Inflammatory macrophage treated with lipopolysaccharide for 4 hours (primary cell): ENCODE measurements around the gene ADGRD2.

Experiments used
- DNase-seq: peaks from one replicate; pipeline ENCODE4 v3.0.0-alpha.2; 2020

Gene ADGRD2

DNA sequence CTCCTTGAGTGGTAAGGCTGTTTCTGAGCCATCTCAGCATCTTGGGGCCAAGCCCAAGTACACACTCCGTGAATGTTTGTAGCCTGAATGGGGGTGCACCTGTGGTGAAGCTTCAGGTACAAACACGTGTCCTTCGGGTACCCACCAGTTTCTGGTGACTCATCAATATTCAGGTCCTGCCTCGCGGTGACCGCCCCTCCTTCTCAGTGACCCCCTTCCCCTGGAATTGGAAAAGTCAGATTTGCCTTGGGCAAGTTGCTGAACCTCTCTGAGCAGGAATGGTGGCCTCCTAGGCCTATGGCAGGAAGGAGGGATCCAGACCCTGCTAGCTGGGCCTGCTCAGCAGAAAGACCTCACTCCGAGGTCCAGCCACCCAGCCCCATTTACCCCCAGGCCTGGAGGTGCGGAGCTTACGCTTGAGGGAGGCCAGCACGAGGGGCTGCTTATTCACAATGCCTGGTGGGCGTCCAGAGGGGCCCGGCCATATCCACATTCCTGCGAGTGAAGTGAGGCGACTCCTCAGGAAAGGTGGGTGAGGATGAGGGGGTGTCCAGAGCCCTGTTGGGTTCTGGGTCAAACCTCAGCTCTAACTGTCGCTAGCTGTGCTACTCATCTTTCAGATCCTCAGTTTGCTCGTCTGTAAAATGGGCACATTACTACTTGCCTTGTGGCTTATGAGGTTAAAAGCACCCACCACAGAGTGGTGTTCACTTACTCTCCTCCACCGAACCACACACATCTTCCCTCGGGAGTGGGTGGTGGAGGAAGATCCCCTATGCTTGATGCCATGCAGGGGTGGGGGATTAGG, 7.0 kb downstream of the ADGRD2 start:
- DNase-seq, result no peak

DNA sequence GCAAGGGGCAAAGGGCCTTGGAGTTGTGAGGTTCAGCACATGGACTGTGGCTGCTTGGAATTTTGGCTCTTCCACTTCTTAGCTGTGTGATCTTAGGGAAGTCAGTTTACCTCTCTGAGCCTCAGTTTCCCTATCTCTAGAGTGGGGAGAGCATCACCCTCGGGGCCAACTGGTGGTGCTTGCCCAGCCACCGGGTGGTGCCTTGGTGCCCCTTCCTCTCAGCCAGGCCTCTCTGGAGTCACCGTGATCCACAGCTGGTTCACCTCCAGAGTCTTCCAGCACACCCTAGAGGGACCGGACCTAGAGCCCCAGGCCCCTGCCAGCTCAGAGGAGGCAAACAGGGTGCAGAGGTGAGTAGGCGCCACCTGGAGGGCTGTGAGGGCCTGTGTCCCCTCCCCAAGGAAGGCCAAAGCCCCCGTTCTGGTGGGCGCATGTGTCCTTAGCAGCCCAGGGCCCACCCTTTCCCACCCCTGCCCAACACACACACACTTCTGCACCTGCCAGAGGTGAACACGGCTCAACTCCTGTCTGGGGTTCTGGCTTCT, 7.7 kb downstream of the ADGRD2 start:
- no peak for DNase-seq

DNA sequence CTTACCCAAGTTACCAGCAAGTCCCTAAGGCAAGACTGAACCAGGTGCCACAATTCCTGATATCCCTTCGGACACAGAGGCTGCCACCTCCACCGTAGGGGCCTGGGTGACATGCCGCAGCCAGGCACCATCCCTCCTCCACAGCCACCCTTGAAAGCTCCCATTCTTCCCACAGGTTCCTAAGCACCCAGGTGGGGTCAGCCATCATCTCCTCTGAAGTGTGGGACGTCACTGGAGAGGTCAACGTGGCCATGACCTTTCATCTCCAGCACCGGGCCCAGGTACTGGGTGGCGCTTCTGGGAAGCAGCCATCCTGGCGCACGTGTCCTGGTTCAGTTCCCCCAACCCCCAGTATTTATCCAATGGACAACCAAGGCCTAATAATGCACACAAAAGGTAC, 8.2 kb downstream of the ADGRD2 start:
- DNase-seq, result no peak

DNA sequence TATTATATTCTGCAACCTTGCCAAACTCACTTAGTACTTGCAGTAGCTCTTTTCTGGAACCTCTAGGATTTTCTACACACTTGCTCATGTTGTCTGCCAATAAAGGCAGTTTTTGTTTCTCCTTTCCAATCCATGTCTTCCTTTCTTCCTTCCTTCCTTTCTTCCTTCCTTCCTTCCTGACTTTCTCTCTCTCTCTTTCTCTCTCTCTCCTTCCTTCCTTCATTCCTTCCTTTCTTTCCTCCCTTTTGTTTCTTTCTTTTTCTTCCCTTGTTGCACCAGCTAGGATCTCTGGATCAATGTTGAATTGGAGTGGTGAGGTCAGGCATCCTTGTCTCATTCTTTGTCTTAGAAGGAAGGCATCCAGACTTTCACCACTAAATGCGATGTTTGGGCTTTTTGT, 12.5 kb downstream of the ADGRD2 start:
- DNase-seq, result no peak

DNA sequence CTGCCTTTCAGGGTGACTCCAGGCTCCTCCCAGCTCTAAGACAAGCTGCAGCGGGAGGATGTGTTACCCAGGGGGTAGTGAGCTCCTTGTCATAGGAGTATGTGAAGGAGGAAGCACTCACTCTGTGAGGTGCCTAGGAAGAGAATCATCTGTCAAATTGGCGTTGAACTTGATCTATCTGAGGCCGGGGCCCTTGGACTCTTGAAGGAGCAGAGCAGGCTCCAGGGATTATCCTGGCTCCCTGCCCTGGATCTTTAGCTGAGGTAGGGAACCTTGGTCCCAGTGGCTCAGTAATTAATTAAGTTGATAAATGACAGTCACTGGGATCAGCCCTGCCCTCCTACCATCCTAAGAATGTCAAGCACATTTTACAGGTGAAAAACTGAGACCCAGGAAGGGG, 15.5 kb downstream of the ADGRD2 start:
- no peak for DNase-seq

DNA sequence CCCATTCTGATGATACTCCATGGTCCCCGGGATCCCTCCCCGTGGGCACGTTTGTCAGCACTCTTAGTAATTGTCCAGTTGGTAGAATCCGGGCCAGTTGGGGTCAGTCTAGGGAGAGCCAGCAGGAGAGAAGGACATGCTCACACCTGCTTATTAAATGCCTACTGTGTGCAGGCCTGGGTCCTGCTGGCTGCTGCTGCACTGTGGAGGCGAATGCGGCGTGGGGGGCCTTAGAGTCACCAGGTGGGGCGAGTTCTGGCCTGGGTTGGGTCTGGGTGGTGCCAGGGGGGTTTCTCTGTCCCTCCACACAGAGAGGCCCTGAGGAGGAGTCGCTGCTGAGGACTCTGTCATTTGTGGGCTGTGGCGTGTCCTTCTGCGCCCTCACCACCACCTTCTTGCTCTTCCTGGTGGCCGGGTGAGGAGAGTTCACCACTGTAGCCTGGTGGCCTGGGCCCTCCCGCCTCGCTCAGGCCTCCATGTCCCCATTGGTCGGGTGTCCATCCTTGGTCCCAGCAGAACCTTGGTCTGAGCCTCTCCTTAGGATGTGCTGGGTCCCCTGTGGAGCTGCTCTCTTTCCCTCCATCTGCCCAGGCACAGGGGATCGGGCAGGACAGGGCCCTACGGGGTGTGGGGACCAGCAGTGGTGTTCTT, 17.3 kb downstream of the ADGRD2 start:
- no peak for DNase-seq

DNA sequence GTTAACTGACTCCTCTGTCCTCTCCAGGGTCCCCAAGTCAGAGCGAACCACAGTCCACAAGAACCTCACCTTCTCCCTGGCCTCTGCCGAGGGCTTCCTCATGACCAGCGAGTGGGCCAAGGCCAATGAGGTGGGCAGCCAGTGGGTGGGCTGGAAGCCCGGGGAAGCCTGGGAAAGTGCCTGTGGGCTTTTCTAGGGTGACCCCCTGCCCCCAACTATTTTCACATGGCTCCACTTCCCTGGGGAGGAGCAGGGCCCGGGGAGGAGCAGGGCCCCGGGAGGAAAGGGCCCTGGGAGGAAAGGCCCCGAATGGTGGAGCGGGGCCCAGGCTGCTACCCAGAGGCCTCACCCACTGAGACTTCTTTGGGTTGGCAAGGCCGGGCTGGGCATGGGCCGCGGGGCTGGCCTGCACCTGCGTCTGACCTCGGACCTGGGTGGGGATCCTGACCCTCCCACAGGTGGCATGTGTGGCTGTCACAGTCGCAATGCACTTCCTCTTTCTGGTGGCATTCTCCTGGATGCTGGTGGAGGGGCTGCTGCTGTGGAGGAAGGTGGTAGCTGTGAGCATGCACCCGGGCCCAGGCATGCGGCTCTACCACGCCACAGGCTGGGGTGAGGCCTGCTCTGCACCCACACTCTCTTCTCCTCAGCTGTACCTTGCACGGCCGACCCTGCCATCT, 17.9 kb downstream of the ADGRD2 start:
- DNase-seq, result no peak

DNA sequence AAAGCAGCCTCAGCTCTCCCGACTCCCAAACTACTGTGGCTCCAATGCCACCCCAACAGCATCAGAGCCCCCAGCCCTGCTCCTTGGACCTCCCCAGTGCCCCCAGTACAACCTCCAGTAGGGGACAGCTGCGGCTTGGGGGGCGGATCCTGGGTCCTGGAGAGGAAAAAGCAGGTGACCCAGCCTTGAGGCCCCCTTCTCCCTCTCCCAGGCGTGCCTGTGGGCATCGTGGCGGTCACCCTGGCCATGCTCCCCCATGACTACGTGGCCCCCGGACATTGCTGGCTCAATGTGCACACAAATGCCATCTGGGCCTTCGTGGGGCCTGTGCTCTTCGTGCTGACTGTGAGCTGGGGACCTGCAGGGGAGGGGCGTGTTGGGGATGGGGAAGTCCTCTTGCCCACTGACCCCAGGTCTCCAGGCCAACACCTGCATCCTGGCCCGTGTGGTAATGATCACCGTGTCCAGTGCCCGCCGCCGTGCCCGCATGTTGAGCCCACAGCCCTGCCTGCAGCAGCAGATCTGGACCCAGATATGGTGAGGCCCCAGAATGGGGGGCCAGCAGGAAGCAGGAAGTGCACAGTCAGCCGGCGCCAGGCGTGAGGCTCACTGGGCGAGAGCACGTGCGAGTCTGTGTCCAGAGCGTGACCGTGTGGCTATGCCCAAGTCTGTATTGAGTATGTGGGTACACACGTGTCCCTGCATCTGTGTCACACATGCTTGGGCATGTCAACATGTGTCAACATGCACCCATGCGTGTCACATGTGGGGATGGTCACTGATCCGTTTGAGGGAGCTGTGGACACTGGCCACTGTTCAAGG, 19.0 kb downstream of the ADGRD2 start:
- DNase-seq, result no peak

DNA sequence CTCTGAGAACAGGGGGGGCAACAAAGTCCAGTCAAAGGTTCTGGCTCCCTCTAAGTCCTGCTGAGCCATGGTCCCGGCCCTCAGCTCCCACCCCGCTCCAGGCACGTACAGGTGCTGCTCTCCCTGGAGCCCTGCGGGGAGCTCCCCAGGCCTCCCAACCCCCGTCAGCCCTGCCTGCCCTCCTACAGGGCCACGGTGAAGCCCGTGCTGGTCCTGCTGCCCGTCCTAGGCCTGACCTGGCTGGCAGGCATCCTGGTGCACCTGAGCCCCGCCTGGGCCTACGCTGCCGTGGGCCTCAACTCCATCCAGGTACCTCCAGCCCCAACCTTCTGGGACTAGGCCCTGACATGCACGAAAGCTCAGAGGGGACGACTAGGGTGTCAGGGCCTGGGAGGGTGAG, 20.1 kb downstream of the ADGRD2 start:
- DNase-seq, result no peak

DNA sequence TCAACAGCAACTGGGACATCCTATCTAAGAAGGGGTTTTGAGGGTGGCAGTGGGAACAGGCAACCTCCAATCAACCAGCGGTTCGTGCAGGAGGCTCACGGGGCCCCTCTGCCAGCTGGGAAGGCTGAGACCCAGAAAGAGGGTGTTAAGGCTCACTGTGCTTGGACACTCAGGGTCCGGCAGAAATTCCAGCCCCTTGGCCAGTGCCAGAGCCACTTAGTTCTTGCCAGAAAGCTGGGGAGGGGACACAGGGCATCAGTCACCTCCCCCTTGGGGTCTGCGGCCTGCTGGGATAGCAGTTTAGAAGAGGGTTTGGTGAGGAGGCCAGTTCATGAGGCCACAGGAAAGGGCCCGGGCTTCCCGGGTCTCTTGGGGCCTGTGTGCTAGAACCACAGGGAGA, 20.5 kb downstream of the ADGRD2 start:
- no peak for DNase-seq

DNA sequence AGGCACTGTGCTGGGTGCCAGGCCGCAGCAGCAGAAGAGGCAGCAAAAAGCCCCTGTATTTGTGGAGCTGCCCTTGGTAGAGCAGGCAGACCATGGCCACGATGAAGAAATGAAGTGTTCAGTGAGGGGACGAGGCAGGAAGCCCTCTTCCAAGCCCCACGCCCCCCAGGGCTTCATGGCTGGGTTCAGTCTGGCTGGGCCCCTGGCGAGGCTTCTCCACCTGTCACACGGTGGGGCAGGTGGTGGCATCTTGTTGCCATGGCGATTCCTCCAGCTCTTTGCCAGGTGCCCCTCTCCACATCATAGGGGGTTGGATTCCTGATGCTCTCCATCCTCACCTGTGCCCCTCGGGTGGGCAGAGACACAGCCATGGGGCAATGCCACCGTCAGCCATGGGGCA, 21.5 kb downstream of the ADGRD2 start:
- DNase-seq, result no peak

DNA sequence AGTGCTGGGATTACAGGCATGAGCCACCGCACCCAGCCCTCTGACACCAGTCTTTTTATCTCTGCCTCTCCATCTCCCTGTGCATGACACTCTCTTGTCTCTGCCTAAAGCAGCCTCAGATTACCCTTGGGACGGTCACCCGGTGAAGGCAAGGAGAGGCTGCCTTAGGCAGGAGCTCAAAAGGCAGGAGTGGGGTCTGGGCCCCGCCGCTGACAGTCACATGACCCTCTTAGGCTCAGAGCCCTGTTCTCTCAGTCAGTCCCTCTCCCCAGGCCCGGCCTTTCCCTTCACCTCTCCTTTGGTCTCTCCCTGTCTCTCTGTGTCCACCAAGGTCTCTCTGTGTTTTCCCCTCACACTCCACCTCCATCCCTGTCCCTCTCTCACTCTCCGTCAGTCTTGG, 22.5 kb downstream of the ADGRD2 start:
- no peak for DNase-seq

DNA sequence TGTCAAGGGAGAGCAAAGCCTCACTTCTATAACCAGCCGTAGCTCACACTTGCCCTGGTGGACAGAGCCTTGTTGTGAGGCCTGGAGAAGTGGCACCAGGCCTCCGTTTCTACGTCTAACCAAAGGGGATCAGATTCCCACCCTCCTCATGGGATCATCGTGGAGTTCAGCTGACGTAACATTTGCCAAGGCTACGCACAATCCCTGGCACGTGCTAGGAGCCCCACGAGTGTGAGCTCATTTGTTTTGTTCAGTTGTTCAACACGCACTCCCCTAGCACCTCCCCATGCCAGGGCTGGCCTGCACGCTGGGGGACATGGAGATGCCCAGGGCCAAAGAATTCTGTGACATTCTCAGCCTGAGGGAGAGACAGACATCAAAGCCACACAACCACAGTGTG, 23.1 kb downstream of the ADGRD2 start:
- DNase-seq, result no peak

DNA sequence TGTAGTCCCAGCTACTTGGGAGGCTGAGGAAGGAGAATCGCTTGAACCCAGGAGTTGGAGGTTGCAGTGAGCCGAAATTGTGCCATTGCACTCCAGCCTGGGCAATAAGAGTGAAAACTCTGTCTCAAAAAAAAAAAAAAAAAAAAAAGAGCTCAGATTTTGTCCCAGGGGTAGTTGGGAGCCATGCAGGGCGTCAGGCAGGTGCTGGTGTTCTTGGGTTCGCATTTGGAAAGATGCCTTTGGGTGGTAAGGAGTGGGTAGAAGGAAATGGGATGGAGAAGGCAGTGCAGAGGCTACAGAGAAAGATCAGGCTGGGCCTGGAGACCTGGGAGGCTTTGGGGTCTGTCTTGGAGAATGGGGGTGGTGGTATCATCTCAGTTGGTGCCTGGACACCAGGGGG, 23.9 kb downstream of the ADGRD2 start:
- DNase-seq, result no peak

DNA sequence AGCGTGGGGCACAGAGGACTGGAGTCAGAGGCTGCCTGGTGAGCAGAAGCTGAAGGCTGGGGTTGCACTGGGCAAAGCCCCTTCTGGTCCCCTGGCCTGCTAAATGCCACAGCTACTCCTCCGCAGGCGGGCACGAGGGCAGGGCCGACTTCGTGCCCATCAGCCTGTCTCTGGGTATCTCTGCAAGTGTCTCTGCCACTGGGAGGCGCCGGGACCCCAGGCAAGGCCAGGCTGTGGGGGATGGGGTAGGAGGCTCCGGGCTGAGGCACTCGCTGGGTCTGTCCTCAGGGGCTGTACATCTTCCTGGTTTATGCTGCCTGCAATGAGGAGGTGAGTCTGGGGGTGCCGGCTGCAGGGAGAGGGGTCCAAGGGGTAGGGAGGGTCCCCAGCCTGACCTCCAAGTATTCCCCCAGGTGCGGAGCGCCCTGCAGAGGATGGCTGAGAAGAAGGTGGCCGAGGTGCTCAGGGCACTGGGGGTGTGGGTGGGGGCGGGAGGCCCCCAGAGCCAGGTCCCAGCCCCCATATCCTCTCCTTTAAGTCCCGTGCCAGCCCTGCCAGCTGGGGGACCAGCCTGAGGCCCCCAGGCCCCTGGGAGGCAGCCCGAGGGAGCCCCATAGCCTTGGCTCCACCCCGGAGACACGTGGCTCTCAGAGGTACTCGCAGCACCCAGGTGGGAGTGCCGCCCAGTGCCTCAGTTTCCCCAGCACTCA, 25.1 kb downstream of the ADGRD2 start:
- DNase-seq, result no peak

DNA sequence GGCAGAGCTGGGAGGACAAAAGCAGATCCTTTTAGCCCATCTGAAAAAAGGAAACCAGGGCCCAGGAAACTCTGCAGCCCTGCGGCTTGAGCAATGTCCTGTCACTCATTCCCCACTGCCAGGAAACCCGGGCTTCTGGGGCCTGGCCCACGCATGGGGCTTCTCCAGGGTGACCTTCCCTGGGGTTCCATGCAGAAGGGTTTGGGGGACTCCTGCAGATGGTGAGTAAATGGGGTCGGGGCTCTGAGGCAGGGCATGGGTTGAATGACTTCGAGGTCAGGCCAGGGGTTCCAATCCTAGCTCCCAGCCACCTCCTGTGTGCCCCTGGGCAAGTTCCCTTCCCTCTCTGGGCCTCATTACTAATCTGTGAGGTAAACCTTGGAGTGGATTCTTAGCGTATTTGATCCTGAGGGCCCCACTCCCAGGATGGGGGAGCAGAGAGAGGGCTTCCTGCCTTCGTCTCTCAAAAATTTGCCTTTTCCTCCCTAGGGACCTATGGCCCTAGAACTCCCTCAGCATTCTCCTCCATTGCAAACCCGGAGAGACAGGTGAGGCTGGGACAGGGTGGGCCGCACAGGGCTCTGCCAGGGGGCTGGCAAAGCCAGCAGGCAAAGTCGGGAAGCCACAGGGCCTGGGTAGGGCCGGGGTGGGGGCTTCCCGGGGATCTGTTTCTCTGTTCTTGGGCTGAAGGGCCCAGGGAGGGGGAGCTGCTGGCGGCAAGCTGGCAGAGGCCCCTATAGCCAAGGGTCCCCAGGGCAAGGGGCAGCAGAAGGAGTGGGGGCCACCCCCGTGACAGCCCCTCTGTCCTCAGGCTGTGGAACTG, 25.8 kb downstream of the ADGRD2 start:
- no peak for DNase-seq

DNA sequence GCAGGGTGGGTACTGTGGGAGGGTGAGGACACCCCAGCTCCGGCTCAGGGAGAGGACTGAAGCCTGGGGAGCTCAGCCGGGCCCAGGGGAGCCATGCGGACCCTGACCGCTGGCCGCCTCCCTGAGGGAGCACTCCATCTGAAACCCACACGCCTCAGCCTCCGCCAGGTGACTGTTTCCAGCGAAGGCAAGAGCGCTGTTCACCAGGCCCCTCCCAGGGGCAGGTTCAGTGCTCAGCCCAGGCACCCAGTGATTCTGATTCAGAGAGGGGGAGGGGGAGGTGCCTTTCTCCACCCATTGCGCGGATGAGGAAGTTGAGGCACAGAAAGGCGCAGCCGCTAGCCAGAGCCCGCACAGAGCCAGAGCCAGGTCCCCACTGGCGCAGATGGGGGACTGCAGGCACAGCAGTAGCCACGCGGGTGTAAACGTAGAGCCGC, 27.0 kb downstream of the ADGRD2 start:
- no peak for DNase-seq

DNA sequence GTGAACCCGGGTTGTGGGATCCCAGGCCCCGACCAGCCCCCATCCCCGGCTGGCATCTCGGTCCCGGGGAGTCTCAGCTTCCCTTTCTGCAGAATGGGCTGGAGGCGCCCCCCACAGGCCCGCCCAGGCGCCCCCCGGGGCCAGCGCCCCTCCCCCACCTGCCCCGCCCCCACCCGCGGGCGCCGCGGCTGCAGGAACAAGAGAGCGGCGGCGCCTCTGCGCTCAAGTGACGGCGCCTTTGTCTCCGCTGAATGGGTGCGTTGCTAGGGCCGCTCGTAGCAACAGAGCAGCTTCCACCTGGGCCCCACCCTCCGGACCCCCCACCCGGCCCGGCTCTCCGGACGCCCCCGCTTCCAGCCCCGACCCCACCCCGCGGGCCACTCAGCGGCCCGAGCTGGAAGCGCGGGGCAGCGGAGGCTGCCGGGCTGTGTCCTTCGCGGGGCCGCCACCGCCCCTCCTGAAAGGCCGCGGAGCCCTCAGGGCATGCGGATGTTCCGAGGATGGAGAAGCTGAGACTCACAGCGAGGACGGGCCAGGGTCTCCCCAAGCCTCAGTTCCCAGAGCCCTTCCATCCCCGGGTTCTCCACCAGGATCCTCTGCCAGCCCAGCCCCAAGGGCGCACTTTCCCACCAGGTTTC, 27.5 kb downstream of the ADGRD2 start:
- no peak for DNase-seq

DNA sequence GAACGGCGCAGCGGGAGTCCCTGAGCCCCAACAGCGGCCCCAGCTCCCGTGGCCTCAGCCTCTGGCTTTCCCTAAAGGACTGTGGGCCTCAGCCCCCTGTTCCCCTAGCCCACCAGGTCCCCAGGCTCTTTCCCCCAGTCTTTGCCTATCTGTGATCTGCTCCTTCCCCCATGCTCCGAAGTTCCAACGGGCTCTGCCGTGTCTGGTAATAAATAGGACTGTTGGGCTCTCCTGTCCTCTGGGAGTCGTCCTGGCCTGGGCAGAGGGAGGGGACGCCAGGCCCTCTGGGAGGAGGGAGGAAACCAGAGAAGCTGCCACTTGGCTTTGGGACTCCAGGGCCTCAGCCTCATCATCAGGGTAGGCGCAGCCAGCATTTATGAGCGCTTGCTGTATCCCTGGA, 28.1 kb downstream of the ADGRD2 start:
- DNase-seq, result no peak

DNA sequence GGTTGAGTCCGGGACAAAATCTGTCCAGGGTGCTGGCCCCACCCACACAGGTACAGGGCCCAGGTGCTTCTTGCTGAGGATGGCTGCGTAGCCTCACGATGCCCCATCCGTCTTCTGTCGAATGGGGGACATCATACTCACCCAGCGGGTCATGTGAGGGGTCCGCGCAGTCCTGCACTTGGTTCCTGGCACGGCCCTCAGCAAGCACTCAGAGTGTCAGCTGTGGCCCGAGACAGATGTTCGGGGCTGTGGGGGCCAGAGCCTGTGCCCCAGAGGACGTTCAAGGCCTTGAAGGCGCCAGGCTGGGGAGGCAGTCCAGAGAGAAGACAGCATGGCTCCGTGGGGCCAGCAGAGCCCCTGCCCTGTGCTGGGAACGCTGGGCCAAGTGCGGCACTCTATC, 29.1 kb downstream of the ADGRD2 start:
- DNase-seq, result no peak
